DOHH2 (cell line): ENCODE data around the gene TRHDE.

Experiments
- H3F3A ChIP-seq: fragments of 200-600 bp; sonication (generic), shearing (Covaris generic); 2 replicates; pipeline ENCODE4 v1.6.0; 2016; ENCODE audit warnings: antibody characterized with exemption, mild to moderate bottlenecking; ENCODE audit not compliant: control insufficient read depth, insufficient read depth
- H3K27ac ChIP-seq: fragments of 200-600 bp; sonication (generic); 2 replicates; pipeline ENCODE4 v1.5.1; 2014; ENCODE audit warnings: low read depth, mild to moderate bottlenecking, low read length, moderate library complexity
- H3K27me3 ChIP-seq: fragments of 200-600 bp; sonication (generic); 2 replicates; pipeline ENCODE4 v1.6.1; 2014; ENCODE audit warnings: mild to moderate bottlenecking, low read length, mixed read lengths; ENCODE audit not compliant: control insufficient read depth
- H3K36me3 ChIP-seq: fragments of 200-600 bp; sonication (generic); 2 replicates; pipeline ENCODE4 v1.6.1; 2014; ENCODE audit warnings: mild to moderate bottlenecking, low read length, moderate library complexity, mixed read lengths; ENCODE audit not compliant: control insufficient read depth
- H3K4me1 ChIP-seq: fragments of 200-600 bp; sonication (generic); 2 replicates; pipeline ENCODE4 v1.6.1; 2014; ENCODE audit warnings: mild to moderate bottlenecking, low read length, mixed read lengths; ENCODE audit not compliant: control insufficient read depth
- H3K4me2 ChIP-seq: fragments of 200-600 bp; sonication (generic); 2 replicates; pipeline ENCODE4 v1.6.0; 2014; ENCODE audit warnings: mild to moderate bottlenecking, low read length, moderate library complexity
- H3K4me3 ChIP-seq: fragments of 200-600 bp; sonication (generic); 2 replicates; pipeline ENCODE4 v1.5.1; 2014; ENCODE audit warnings: mild to moderate bottlenecking, low read length, mixed read lengths
- H3K79me2 ChIP-seq: fragments of 200-600 bp; sonication (generic); 2 replicates; pipeline ENCODE4 v1.6.1; 2014; ENCODE audit warnings: mild to moderate bottlenecking, low read length, mixed read lengths; ENCODE audit not compliant: control insufficient read depth
- H3K9me2 ChIP-seq: fragments of 200-600 bp; sonication (generic); replicated peaks from 2 replicates; pipeline ENCODE4 v1.6.1; 2014; ENCODE audit warnings: mild to moderate bottlenecking, low read length, mixed read lengths; ENCODE audit not compliant: control insufficient read depth
- H3K9me3 ChIP-seq: fragments of 200-600 bp; sonication (generic); 2 replicates; pipeline ENCODE4 v1.6.1; 2014; ENCODE audit warnings: antibody characterized with exemption, low read length, mixed read lengths; ENCODE audit not compliant: control insufficient read depth, insufficient read depth
- H4K20me1 ChIP-seq: fragments of 200-600 bp; sonication (generic); 2 replicates; pipeline ENCODE4 v1.6.0; 2014; ENCODE audit warnings: low read depth, mild to moderate bottlenecking, antibody characterized with exemption, low read length, moderate library complexity; ENCODE audit not compliant: control insufficient read depth, insufficient read depth
- EZH2phosphoT487 ChIP-seq: fragments of 200-600 bp; sonication (generic); IDR thresholded peaks from 2 replicates; pipeline ENCODE4 v1.6.1; 2017; ENCODE audit warnings: borderline replicate concordance, mild to moderate bottlenecking, antibody characterized with exemption, low read length, moderate library complexity, mixed read lengths
- TF ChIP-seq, protein P1 (sequence below): fragments of 200-600 bp; sonication (generic); IDR thresholded peaks from one replicate; pipeline ENCODE4 v1.5.1; 2014; ENCODE audit warnings: antibody characterized with exemption, mild to moderate bottlenecking, low read depth, low read length; ENCODE audit not compliant: poor library complexity, severe bottlenecking

TRHDE gene

DNA sequence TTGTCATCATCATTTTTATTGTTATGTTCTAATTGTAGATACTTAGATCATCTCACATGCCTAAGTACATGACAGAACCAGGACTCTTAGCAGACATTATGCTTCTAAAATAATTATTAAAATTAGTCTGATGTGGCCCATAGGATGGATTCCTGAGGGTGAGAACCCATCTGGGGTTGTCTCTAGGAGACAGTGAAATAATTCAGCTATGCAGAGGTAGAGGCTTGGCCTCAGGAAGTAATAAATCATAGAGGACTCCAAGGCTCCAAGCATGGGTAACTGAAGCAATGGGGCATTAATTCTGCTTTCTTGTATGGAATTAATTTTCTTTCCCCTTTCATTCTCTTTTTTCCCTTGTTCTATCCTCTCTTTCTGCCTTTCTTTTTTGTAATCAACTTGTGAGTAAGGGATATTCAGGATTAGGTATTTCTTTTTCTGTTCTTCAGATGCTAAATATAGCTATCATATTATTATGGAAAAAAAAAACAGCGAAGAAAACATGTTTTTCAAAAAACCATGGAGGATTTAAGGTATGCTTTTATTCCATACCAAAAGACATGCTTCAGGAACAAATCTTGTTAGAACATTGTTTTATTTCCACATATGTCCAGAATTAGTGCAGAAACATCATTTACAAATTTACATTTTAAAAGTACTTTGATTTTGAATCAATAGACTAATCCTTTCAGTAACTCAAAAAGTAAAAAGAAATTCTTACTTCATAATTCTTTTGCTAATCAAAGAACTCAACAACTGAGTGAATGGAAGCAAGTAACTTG lies 263.2 kb downstream of the TRHDE start:
- Histone ChIP-seq H4K20me1 (no peaks in the 10 kb centered on the region), H3F3A (no peaks in the 10 kb centered on the region), H3K36me3 (no peaks in the 10 kb centered on the region), H3K27me3 (no peaks in the 10 kb centered on the region), H3K4me3 (no peak overlapping the region), H3K4me2 (no peak overlapping the region), H3K4me1 (no peaks in the 10 kb centered on the region), H3K9me2 (no peaks in the 10 kb centered on the region), H3K79me2 (no peaks in the 10 kb centered on the region), H3K9me3 (no peaks in the 10 kb centered on the region), H3K27ac (no peak overlapping the region)
- TF ChIP-seq, protein P1, sequence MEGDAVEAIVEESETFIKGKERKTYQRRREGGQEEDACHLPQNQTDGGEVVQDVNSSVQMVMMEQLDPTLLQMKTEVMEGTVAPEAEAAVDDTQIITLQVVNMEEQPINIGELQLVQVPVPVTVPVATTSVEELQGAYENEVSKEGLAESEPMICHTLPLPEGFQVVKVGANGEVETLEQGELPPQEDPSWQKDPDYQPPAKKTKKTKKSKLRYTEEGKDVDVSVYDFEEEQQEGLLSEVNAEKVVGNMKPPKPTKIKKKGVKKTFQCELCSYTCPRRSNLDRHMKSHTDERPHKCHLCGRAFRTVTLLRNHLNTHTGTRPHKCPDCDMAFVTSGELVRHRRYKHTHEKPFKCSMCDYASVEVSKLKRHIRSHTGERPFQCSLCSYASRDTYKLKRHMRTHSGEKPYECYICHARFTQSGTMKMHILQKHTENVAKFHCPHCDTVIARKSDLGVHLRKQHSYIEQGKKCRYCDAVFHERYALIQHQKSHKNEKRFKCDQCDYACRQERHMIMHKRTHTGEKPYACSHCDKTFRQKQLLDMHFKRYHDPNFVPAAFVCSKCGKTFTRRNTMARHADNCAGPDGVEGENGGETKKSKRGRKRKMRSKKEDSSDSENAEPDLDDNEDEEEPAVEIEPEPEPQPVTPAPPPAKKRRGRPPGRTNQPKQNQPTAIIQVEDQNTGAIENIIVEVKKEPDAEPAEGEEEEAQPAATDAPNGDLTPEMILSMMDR: no peak
- no peak for TF ChIP-seq EZH2phosphoT487

DNA sequence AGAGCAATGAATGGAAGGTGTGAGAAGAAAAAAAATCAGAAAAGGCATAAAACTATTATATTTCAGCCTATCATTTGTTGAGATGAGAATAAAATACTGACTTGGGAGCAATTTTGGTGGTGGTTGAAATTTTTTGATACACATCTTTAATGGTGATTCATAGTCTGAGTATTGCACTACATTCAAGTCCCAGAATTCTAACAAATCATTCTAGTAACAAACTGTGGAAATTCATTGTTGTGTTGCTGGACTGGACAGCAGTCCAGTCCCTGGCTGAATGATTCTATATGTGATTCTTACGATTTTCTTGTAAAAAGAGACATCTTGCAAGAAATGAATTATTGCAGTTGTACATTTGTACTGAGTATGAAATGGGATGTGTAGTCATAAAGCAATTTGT lies 268.6 kb downstream of the TRHDE start:
- Histone ChIP-seq H3K27ac (no peak overlapping the region), H3K27me3 (no peaks in the 10 kb centered on the region), H3K4me2 (no peak overlapping the region), H3K36me3 (no peaks in the 10 kb centered on the region), H3K4me3 (no peak overlapping the region), H4K20me1 (no peaks in the 10 kb centered on the region), H3K79me2 (no peaks in the 10 kb centered on the region), H3K9me2 (no peaks in the 10 kb centered on the region), H3K9me3 (no peaks in the 10 kb centered on the region), H3K4me1 (no peaks in the 10 kb centered on the region), H3F3A (no peaks in the 10 kb centered on the region)
- TF ChIP-seq EZH2phosphoT487: no peak
- TF ChIP-seq, protein P1: no peak

DNA sequence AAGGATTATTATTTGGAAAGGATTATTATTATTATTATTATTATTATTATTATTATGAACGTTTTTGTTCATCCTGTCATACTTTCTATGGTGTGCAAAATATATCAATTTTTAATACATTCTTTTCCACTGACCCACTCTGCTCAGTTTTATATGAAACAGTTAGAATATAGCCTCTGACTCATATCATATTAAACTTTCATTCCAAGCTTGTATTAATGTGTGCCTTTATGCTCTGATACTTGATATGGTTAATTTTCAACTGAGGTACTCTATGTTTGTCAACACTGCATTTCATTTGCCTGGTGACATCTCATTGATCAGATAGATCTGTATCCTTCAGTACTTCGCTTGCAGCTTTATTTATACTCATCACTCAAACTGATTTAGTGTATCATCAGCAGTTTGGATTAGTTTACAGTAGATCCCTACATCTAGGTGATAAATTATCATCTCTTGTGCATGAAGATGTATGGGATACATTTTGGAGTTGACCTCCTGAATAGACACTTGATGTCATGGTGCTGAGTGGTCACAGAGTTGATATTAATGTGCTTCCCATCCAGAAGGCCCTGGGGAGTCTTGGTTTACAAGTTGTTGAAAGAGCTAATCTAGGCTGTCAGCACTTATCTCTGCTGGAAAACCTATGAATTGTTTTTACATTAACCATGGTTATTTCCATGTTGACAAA lies 271.8 kb downstream of the TRHDE start:
- H3K36me3 ChIP-seq: no peaks in the 10 kb centered on the region
- H3F3A ChIP-seq: no peaks in the 10 kb centered on the region
- H3K9me3 ChIP-seq: no peaks in the 10 kb centered on the region
- no peak overlapping the region for H3K27ac ChIP-seq
- H3K27me3 ChIP-seq: no peaks in the 10 kb centered on the region
- TF ChIP-seq EZH2phosphoT487: no peak
- TF ChIP-seq, protein P1: no peak
- no peaks in the 10 kb centered on the region for H3K4me1 ChIP-seq
- no peaks in the 10 kb centered on the region for H3K79me2 ChIP-seq
- H3K4me3 ChIP-seq: no peak overlapping the region
- H4K20me1 ChIP-seq: no peaks in the 10 kb centered on the region
- no peaks in the 10 kb centered on the region for H3K9me2 ChIP-seq
- H3K4me2 ChIP-seq: no peak overlapping the region
